Measurements from ENCODE around the gene UBE2N.

Gene UBE2N

DNA sequence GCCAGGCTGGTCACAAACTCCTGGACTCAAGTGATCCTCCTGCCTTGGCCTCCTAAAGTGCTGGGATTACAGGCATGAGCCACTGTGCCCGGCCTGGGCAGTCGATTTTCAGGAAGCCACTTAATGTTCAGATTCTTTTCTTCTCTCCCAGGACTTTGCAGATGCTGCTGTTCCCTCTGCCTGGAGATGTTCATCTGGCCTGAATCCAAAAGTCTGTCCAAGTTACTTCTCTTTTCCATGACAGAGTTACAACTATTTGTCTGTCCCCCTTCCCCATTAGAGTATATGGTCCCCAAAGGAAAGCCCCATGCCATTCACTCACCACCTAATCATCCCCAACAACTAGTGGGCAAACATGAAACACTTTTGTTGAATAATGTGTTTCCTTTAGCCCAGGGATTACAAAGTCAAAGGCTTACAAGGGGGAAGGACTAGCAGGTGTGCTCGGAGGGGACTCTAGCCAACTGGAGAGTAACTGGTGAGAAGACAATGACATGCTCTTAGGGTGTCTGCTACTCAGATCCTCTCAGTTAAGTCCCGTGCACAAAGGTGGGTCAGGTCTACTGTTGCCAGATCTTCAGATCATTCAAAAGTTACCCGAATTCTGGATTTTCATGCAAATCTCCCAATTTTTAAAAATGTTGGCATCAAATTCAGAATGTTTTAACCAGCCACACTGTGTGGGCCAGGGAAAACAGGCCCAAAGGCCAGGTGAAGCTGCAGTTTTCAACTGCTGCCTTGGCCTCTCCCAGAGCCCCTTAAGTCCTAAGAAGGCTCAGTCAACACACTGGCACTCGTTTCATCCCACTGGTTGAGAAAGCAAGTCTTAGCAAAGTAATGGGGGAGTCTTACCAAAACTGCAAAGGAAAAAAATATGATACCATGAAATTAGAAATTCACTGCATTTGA lies 34.4 kb downstream of the UBE2N start:
- no peak overlapping the region for H3K56ac ChIP-seq (ENCODE audit: low read length)
- no peak overlapping the region for H4K5ac ChIP-seq (ENCODE audit: low read length)
- H3K4ac ChIP-seq (ENCODE audit: low read depth, low read length), result no peak overlapping the region
- no peak overlapping the region for H2AK5ac ChIP-seq (ENCODE audit: low read length)
- no peaks in the 10 kb centered on the region for H3K27me3 ChIP-seq (ENCODE audit: insufficient read depth, low read length, poor library complexity)
- H3K4me2 ChIP-seq (ENCODE audit: low read length), result no peak overlapping the region
- no peak overlapping the region for H4K8ac ChIP-seq (ENCODE audit: low read depth, low read length)
- H3K9ac ChIP-seq (ENCODE audit: low read length), result no peak overlapping the region
- no peaks in the 10 kb centered on the region for H3K36me3 ChIP-seq (ENCODE audit: control insufficient read depth, insufficient read depth, low read length)
- no peak overlapping the region for H3K23ac ChIP-seq (ENCODE audit: low read length)
- H2BK120ac ChIP-seq (ENCODE audit: low read depth, low read length), result no peak overlapping the region
- DNase-seq, result no peak
- H3K4me3 ChIP-seq (ENCODE audit: low read length), result no peak overlapping the region
- H3K79me1 ChIP-seq (ENCODE audit: low read length), result peaks cover 5% of the 10 kb centered on the region
- WGBS (ENCODE audit: extremely low coverage, insufficient coverage, low lambda C conversion rate), result no CpG with 5 or more reads among the region's 6 CpGs
- no peak overlapping the region for H2BK5ac ChIP-seq (ENCODE audit: low read length)
- H3K4me1 ChIP-seq (ENCODE audit: control insufficient read depth, low read depth, low read length), result no peaks in the 10 kb centered on the region
- H3K18ac ChIP-seq (ENCODE audit: low read length), result no peak overlapping the region
- no peak overlapping the region for H2BK15ac ChIP-seq (replicated peaks; ENCODE audit: low read depth)
- no peak overlapping the region for H3K27ac ChIP-seq (ENCODE audit: low read depth, low read length)
- peaks cover 8% of the 10 kb centered on the region for H3K79me2 ChIP-seq (ENCODE audit: control insufficient read depth, insufficient read depth, low read length)

DNA sequence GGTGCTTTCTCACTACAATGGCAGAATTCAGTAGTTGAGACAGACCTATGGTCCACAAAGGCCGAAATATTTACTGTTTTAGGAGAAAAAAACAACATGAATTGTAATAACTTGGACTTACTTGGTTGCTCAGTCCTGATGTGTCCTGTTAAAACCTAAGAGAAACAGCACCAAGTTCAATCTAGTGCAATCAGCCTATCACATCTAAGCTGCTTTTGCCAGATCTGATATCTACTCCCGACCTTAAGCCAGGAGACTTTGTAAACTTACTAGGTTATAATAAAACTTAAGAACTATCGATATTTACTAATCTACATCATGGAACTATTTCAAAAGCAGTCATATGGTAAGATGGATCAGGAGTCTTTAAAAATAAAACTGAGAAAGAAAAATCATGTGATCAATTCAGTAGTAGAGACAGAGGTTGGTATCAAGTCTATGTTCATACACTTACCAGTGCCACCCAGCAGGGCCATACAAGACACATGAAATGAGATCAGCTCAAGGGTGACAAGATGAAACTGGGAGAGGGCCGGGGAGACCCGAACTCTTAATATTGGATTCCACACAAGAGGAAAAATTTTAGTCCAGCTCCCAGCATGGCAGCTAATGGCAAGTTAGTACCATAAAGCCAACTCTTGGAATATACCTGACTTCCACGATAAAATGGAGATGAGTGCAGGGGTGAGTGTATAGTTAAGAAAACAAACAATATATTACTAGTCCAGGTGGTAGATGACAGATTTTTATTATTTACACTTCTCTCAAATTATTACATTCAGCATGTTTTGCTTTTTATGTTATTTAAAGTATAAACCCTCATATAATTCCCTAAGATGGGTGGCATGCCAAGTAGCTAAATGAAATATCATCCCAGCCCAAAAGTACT lies 36.5 kb downstream of the UBE2N start:
- no peak overlapping the region for H4K5ac ChIP-seq (ENCODE audit: low read length)
- no peak overlapping the region for H2BK5ac ChIP-seq (ENCODE audit: low read length)
- H3K4me2 ChIP-seq (ENCODE audit: low read length), result no peak overlapping the region
- no peak overlapping the region for H2AK5ac ChIP-seq (ENCODE audit: low read length)
- no peak overlapping the region for H3K18ac ChIP-seq (ENCODE audit: low read length)
- no peak overlapping the region for H3K23ac ChIP-seq (ENCODE audit: low read length)
- DNase-seq, result no peak
- no peak overlapping the region for H3K4ac ChIP-seq (ENCODE audit: low read depth, low read length)
- no peak overlapping the region for H4K8ac ChIP-seq (ENCODE audit: low read depth, low read length)
- H3K27ac ChIP-seq (ENCODE audit: low read depth, low read length), result no peak overlapping the region
- H2BK15ac ChIP-seq (replicated peaks; ENCODE audit: low read depth), result no peak overlapping the region
- H3K56ac ChIP-seq (ENCODE audit: low read length), result no peak overlapping the region
- H3K9ac ChIP-seq (ENCODE audit: low read length), result no peak overlapping the region
- H3K27me3 ChIP-seq (ENCODE audit: insufficient read depth, low read length, poor library complexity), result no peaks in the 10 kb centered on the region
- no peak overlapping the region for H2BK120ac ChIP-seq (ENCODE audit: low read depth, low read length)
- H3K79me1 ChIP-seq (ENCODE audit: low read length), result no peaks in the 10 kb centered on the region
- H3K79me2 ChIP-seq (ENCODE audit: control insufficient read depth, insufficient read depth, low read length), result no peaks in the 10 kb centered on the region
- no peaks in the 10 kb centered on the region for H3K4me1 ChIP-seq (ENCODE audit: control insufficient read depth, low read depth, low read length)
- no CpG with 5 or more reads among the region's 6 CpGs for WGBS (ENCODE audit: extremely low coverage, insufficient coverage, low lambda C conversion rate)
- H3K36me3 ChIP-seq (ENCODE audit: control insufficient read depth, insufficient read depth, low read length), result no peaks in the 10 kb centered on the region
- H3K4me3 ChIP-seq (ENCODE audit: low read length), result no peak overlapping the region

DNA sequence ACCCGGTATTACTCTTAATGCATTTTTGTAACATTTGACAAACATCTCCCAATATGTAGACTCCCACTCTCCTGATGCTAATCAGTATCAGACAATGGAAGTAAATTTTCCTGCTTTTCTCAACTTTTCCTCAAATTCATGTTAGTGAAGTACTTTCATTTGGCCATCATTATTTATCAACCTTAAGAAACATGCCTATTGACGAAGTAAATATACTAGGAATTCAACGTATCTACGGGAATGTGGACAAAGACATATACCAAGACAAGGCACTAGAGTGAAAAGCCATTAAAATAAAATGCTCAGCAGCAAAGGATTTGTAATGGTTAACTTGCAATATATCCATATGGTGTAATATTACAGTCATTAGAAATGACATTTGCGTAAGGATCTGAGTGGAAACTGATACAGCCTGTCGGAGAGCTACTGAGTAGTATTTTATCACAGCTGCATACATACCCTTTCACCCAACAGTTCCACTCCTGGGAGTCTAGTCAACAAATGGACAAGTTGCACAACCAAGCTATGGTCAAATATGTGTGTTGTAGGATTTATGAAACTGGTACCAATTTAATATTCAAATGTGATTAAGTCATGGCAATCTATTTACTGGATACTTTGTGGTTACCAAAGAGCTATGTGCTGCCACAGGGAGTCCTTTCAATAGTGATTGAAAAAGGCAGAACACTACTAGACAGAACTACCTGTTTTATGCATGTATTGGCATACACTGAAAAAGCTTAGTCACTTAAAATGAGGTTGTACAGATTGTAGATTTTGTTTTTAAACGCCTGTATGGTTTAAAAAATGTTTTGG lies 37.6 kb downstream of the UBE2N start:
- Histone ChIP-seq H3K4ac (ENCODE audit: low read depth, low read length) (no peak overlapping the region), H2BK15ac (replicated peaks; ENCODE audit: low read depth) (no peak overlapping the region), H3K9ac (ENCODE audit: low read length) (no peak overlapping the region), H3K4me1 (ENCODE audit: control insufficient read depth, low read depth, low read length) (no peaks in the 10 kb centered on the region), H3K56ac (ENCODE audit: low read length) (no peak overlapping the region), H3K4me3 (ENCODE audit: low read length) (no peak overlapping the region), H2BK120ac (ENCODE audit: low read depth, low read length) (no peak overlapping the region), H2AK5ac (ENCODE audit: low read length) (no peak overlapping the region), H2BK5ac (ENCODE audit: low read length) (no peak overlapping the region), H3K27ac (ENCODE audit: low read depth, low read length) (no peak overlapping the region), H3K79me2 (ENCODE audit: control insufficient read depth, insufficient read depth, low read length) (no peaks in the 10 kb centered on the region), H4K5ac (ENCODE audit: low read length) (no peak overlapping the region), H3K18ac (ENCODE audit: low read length) (no peak overlapping the region), H4K8ac (ENCODE audit: low read depth, low read length) (no peak overlapping the region), H3K27me3 (ENCODE audit: insufficient read depth, low read length, poor library complexity) (no peaks in the 10 kb centered on the region), H3K23ac (ENCODE audit: low read length) (no peak overlapping the region), H3K4me2 (ENCODE audit: low read length) (no peak overlapping the region), H3K36me3 (ENCODE audit: control insufficient read depth, insufficient read depth, low read length) (no peaks in the 10 kb centered on the region), H3K79me1 (ENCODE audit: low read length) (no peaks in the 10 kb centered on the region)
- no CpG with 5 or more reads among the region's 7 CpGs for WGBS (ENCODE audit: extremely low coverage, insufficient coverage, low lambda C conversion rate)
- no peak for DNase-seq

DNA sequence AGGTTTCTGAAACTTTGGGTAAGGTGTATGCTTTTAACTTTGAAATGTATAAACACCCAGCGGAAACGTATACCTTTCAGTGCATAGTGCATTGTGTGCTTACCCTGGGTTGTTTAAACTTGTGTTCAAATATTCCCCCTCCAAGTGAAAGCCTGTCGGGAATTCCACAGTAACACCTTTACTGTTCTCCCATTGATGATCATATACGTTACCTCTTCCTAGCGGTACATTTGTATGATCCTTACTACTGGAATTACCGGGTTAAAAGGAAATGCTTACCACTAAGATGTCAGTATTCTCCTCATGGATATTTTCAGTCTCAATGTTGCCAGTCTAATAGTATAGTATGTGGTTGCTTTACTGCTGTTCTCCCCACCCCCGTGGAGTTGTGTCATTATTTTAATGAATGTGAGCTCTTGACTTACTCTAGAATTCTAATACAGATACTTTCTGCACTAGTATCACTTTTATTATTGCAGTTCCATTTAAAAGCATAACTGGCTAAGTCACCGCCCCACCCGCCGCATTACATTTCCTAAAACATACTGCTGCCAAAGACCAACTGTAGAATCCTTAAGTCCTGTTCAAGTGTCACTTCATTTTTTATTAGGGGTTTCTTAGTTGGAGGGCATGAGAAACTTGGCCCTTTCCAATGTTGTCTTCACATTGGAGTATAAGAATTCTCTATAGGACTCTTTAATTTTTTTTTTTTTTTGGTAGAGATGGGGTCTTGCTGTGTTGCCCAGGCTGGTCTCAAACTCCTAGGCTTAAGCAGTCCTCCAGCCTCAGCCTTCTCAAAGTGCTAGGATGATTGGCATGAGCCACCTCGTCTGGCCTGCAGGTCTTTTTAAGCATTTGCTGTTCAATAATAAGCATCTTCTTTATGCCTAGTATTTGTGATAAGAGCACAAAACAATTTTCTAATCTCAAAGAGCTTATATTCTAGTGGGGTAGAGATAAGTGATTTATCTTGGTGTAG lies 39.1 kb downstream of the UBE2N start:
- Histone ChIP-seq H2AK5ac (ENCODE audit: low read length) (no peak overlapping the region), H3K9ac (ENCODE audit: low read length) (no peak overlapping the region), H3K4me3 (ENCODE audit: low read length) (no peak overlapping the region), H3K4ac (ENCODE audit: low read depth, low read length) (no peak overlapping the region), H3K36me3 (ENCODE audit: control insufficient read depth, insufficient read depth, low read length) (peaks cover 2% of the 10 kb centered on the region), H3K18ac (ENCODE audit: low read length) (no peak overlapping the region), H2BK5ac (ENCODE audit: low read length) (no peak overlapping the region), H2BK120ac (ENCODE audit: low read depth, low read length) (no peak overlapping the region), H3K27ac (ENCODE audit: low read depth, low read length) (no peak overlapping the region), H3K4me2 (ENCODE audit: low read length) (no peak overlapping the region), H3K56ac (ENCODE audit: low read length) (no peak overlapping the region), H4K8ac (ENCODE audit: low read depth, low read length) (no peak overlapping the region), H3K27me3 (ENCODE audit: insufficient read depth, low read length, poor library complexity) (no peaks in the 10 kb centered on the region), H3K79me1 (ENCODE audit: low read length) (no peaks in the 10 kb centered on the region), H3K23ac (ENCODE audit: low read length) (no peak overlapping the region), H3K4me1 (ENCODE audit: control insufficient read depth, low read depth, low read length) (no peaks in the 10 kb centered on the region), H2BK15ac (replicated peaks; ENCODE audit: low read depth) (no peak overlapping the region), H4K5ac (ENCODE audit: low read length) (no peak overlapping the region), H3K79me2 (ENCODE audit: control insufficient read depth, insufficient read depth, low read length) (no peaks in the 10 kb centered on the region)
- no peak for DNase-seq
- no CpG with 5 or more reads among the region's 11 CpGs for WGBS (ENCODE audit: extremely low coverage, insufficient coverage, low lambda C conversion rate)

All from mesendoderm (in vitro differentiated cells).